Natural killer cell (primary cell): ENCODE measurements around the gene KIRREL3. TPM values are rescaled to one million over a fixed set of nuclear protein-coding genes. Genes with fewer than 3 reads are reported as not detected.

ENCODE experiments used
- ATAC-seq, 3 donors: fragments of 150-1000 bp in 2 of 3; fragments of 200-7000 bp in 1 of 3; cut with Tn5 transposase; 1 replicate in 1 of 3; 2 replicates in 2 of 3; pipeline ENCODE4 v1.10.0; 2021; ENCODE audit warnings: mild to moderate bottlenecking in 2 of 3, moderate library complexity in 2 of 3
- DNase-seq, 2 donors: peaks; one replicate each; pipeline versions ENCODE4 v3.0.0 to v3.0.0-alpha.2; 2013 to 2021; ENCODE audit warnings: mixed read lengths in 1 of 2
- H3K27ac ChIP-seq: one replicate; pipeline ENCODE4 v1.5.1; 2013; ENCODE audit warnings: mild to moderate bottlenecking, low read length
- H3K27me3 ChIP-seq: one replicate; pipeline ENCODE4 v1.6.1; 2013; ENCODE audit warnings: low read length; ENCODE audit not compliant: control insufficient read depth, insufficient read depth
- H3K36me3 ChIP-seq: one replicate; pipeline ENCODE4 v1.6.1; 2013; ENCODE audit warnings: low read length; ENCODE audit not compliant: control insufficient read depth, insufficient read depth
- H3K4me1 ChIP-seq: one replicate; pipeline ENCODE4 v1.6.1; 2013; ENCODE audit warnings: low read length; ENCODE audit not compliant: control insufficient read depth, insufficient read depth
- H3K4me3 ChIP-seq: one replicate; pipeline ENCODE4 v1.5.1; 2013; ENCODE audit warnings: low read length
- H3K9me3 ChIP-seq: one replicate; pipeline ENCODE4 v1.6.1; 2013; ENCODE audit warnings: low read length; ENCODE audit not compliant: control insufficient read depth, insufficient read depth
- H3K27ac Mint-ChIP-seq, 2 donors: one replicate each; pipeline ENCODE4 v1.8.0; 2022; ENCODE audit warnings: mild to moderate bottlenecking in 2 of 2, mixed read lengths in 2 of 2, moderate library complexity in 1 of 2
- H3K27me3 Mint-ChIP-seq, 2 donors: one replicate each; pipeline ENCODE4 v1.8.0; 2022; ENCODE audit warnings: low read depth in 2 of 2, mixed read lengths in 2 of 2
- H3K36me3 Mint-ChIP-seq: one replicate; pipeline ENCODE4 v1.8.0; 2022; ENCODE audit warnings: mixed read lengths
- H3K4me1 Mint-ChIP-seq, 2 donors: one replicate each; pipeline ENCODE4 v1.8.0; 2022; ENCODE audit warnings: mixed read lengths in 2 of 2
- H3K4me3 Mint-ChIP-seq: one replicate; pipeline ENCODE4 v1.8.0; 2022; ENCODE audit warnings: mild to moderate bottlenecking, moderate library complexity, mixed read lengths
- H3K9me3 Mint-ChIP-seq, 2 donors: one replicate each; pipeline ENCODE4 v1.8.0; 2022; ENCODE audit warnings: mixed read lengths in 2 of 2
- WGBS: methylation state at CpG from one replicate; pipeline ENCODE4 v1.1.7; 2013; ENCODE audit warnings: missing lambda C conversion rate; ENCODE audit not compliant: insufficient coverage; 5-methylcytosine and 5-hydroxymethylcytosine counted together
- intact Hi-C: fragments of 100-400 bp; cut with micrococcal nuclease; formaldehyde crosslinking; loops from one replicate; pipeline ENCODE4 v1.14.2; 2022
- total RNA-seq, 4 donors: library from RNA; stranded (reverse); fragments of 120-200 nt in 1 of 4; gene quantifications; one replicate each; pipeline versions ENCODE4 v1.2.3 to v1.2.4, GENCODE V29; 2013 to 2022
- TF ChIP-seq, protein P1 (sequence below): fragments of 200-600 bp; IDR thresholded peaks from one replicate; pipeline ENCODE4 v1.8.0; 2022; ENCODE audit warnings: antibody characterized with exemption

The KIRREL3 gene
- total RNA-seq, 3 donors from 2014 or later (not counting 1 experiment from before 2014, with no cell fraction given): not detected

GRCh38 chr11:126997196-126997595, 3.4 kb downstream of the KIRREL3 start:
- H3K27ac ChIP-seq: no peak overlapping the region
- H3K4me1 ChIP-seq: no peaks in the 10 kb centered on the region
- Mint-ChIP-seq H3K27me3 (peaks cover 8 to 42% of the 10 kb centered on the region in 2 donors), H3K4me1 (no peaks in the 10 kb centered on the region), H3K9me3 (no peaks in the 10 kb centered on the region), H3K27ac (no peak overlapping the region), H3K4me3 (no peak overlapping the region), H3K36me3 (no peaks in the 10 kb centered on the region)
- peaks cover 14% of the 10 kb centered on the region for H3K27me3 ChIP-seq
- no peaks in the 10 kb centered on the region for H3K9me3 ChIP-seq
- no peaks in the 10 kb centered on the region for H3K36me3 ChIP-seq
- TF ChIP-seq, protein P1, sequence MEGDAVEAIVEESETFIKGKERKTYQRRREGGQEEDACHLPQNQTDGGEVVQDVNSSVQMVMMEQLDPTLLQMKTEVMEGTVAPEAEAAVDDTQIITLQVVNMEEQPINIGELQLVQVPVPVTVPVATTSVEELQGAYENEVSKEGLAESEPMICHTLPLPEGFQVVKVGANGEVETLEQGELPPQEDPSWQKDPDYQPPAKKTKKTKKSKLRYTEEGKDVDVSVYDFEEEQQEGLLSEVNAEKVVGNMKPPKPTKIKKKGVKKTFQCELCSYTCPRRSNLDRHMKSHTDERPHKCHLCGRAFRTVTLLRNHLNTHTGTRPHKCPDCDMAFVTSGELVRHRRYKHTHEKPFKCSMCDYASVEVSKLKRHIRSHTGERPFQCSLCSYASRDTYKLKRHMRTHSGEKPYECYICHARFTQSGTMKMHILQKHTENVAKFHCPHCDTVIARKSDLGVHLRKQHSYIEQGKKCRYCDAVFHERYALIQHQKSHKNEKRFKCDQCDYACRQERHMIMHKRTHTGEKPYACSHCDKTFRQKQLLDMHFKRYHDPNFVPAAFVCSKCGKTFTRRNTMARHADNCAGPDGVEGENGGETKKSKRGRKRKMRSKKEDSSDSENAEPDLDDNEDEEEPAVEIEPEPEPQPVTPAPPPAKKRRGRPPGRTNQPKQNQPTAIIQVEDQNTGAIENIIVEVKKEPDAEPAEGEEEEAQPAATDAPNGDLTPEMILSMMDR: no peak
- no peak for DNase-seq
- ATAC-seq: no peak
- intact Hi-C loops: no loop called here
- H3K4me3 ChIP-seq: no peak overlapping the region
- WGBS: 57% methylated on average over 3 of the region's 5 CpGs

GRCh38 chr11:126996036-126996804, 4.3 kb downstream of the KIRREL3 start:
- H3K27ac Mint-ChIP-seq: no peak overlapping the region
- TF ChIP-seq, protein P1: no peak
- H3K9me3 Mint-ChIP-seq: no peaks in the 10 kb centered on the region
- no peaks in the 10 kb centered on the region for H3K36me3 Mint-ChIP-seq
- DNase-seq: no peak
- peaks cover 9% of the 10 kb centered on the region for H3K27me3 ChIP-seq
- no peaks in the 10 kb centered on the region for H3K36me3 ChIP-seq
- intact Hi-C loops: no loop called here
- H3K4me1 ChIP-seq: no peaks in the 10 kb centered on the region
- no peak overlapping the region for H3K4me3 ChIP-seq
- WGBS: 80% methylated on average over 3 of the region's 4 CpGs
- no peaks in the 10 kb centered on the region for H3K4me1 Mint-ChIP-seq
- no peak for ATAC-seq
- H3K27ac ChIP-seq: no peak overlapping the region
- H3K27me3 Mint-ChIP-seq: peaks cover 18 to 36% of the 10 kb centered on the region in 2 donors
- no peaks in the 10 kb centered on the region for H3K9me3 ChIP-seq
- H3K4me3 Mint-ChIP-seq: no peak overlapping the region

DNA sequence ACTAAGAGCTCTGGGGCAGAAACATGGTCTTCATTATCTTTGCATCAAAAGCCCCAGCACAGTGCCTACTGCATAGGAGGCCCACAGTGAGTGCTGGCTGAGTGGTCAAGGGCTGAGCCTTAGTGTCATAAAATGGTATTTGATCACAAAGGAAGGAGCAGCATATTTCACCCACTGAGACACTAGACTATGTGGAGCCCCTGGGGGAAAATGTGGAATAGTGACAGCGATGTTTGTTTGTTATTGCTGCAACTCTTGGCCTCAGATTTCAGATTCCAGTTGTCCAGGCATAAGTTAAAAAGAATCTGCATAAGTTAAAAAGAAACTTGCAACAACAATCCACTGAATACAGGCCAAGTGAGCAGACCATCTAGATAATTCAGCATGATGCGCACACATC, 7.0 kb downstream of the KIRREL3 start:
- TF ChIP-seq, protein P1: no peak
- H3K27ac Mint-ChIP-seq: no peak overlapping the region

More for the DNA sequence above, 7.0 kb downstream of the KIRREL3 start:
- intact Hi-C loops: loop anchor here (5.0 kb wide), 1 partner anchor 1071 kb away; no protein-coding TSS in a partner anchor
- no peak for DNase-seq
- H3K4me1 ChIP-seq: no peaks in the 10 kb centered on the region
- WGBS: 95% methylated on average over 2 of the region's 2 CpGs
- no peaks in the 10 kb centered on the region for H3K36me3 ChIP-seq
- H3K27me3 Mint-ChIP-seq: peaks cover 21 to 41% of the 10 kb centered on the region in 2 donors
- no peaks in the 10 kb centered on the region for H3K9me3 Mint-ChIP-seq
- peaks cover 0 to 5% of the 10 kb centered on the region in 2 donors for H3K4me1 Mint-ChIP-seq
- no peaks in the 10 kb centered on the region for H3K36me3 Mint-ChIP-seq
- H3K4me3 ChIP-seq: no peak overlapping the region
- peaks cover 4% of the 10 kb centered on the region for H3K27me3 ChIP-seq
- H3K4me3 Mint-ChIP-seq: no peak overlapping the region
- no peak overlapping the region for H3K27ac ChIP-seq
- no peaks in the 10 kb centered on the region for H3K9me3 ChIP-seq
- ATAC-seq: no peak
